Right cardiac atrium (tissue), 5 donors: ENCODE data around the gene TNS4. TPM values are rescaled to one million over a fixed set of nuclear protein-coding genes. Genes with fewer than 3 reads are reported as not detected.
"Not testable (repeated sequence)": the region's sequence is repeated elsewhere in the genome, so short reads cannot be mapped to it uniquely, and the experiment has no call there.

ENCODE experiments used
- ATAC-seq, 2 donors: fragments of 200-7000 bp; cut with Tn5 transposase; one replicate each; pipeline versions ENCODE4 v1.8.0 to v1.9.1; 2020; ENCODE audit warnings: moderate library complexity in 2 of 2, mild to moderate bottlenecking in 1 of 2
- DNase-seq, 3 donors: peaks; one replicate each; pipeline ENCODE4 v3.0.0-alpha.2; 2020
- H3K27ac ChIP-seq: one replicate; pipeline ENCODE4 v1.5.1; 2013; ENCODE audit warnings: mild to moderate bottlenecking, low read length, control low read depth, moderate library complexity
- H3K27me3 ChIP-seq: one replicate; pipeline ENCODE4 v1.6.1; 2013; ENCODE audit not compliant: control insufficient read depth, insufficient read depth
- H3K4me1 ChIP-seq: one replicate; pipeline ENCODE4 v1.6.1; 2013; ENCODE audit warnings: low read length; ENCODE audit not compliant: control insufficient read depth, insufficient read depth
- H3K4me3 ChIP-seq: one replicate; pipeline ENCODE4 v1.5.1; 2013; ENCODE audit warnings: low read length, control low read depth
- H3K9me3 ChIP-seq: one replicate; pipeline ENCODE4 v1.6.1; 2013; ENCODE audit warnings: low read length; ENCODE audit not compliant: control insufficient read depth
- WGBS: extraction: QIAGEN DNeasy Blood & Tissue Kit; methylation state at CpG from one replicate; pipeline ENCODE4 v1.1.7; 2013; 5-methylcytosine and 5-hydroxymethylcytosine counted together
- intact Hi-C, 4 donors: fragments of 100-400 bp; cut with DNase I; formaldehyde crosslinking; loops; one replicate each; pipeline versions ENCODE4 v1.11.0 to v1.14.0; 2022 to 2023
- long read RNA-seq, 4 donors: library from polyadenylated mRNA; unstranded; transcript quantifications; one replicate each; pipeline ENCODE4 v2.0.0, GENCODE V29; 2020 to 2021
- polyA plus RNA-seq: library from polyadenylated mRNA; stranded (reverse); fragments of 200-250 nt; gene quantifications from one replicate; pipeline ENCODE4 v1.2.3, GENCODE V29; 2013
- total RNA-seq, 4 donors: library from RNA; stranded (reverse); fragmentation: NEBNext Ultra II Directional; extraction: Animal tissue kit (Norgen Biotek cat#: 25700); gene quantifications; one replicate each; pipeline ENCODE4 v1.2.1, GENCODE V29; 2021
- donor health status: healthy with polysubstance abuse.
- donor health status: DM: no; HTN: yes; CAD: no.
- donor health status: DM: no; HTN: no; CAD: no.
- donor health status: DM: no; HTN: yes; CAD: no; lungs with severe emphysema.
- donor health status: DM: yes; HTN: yes; CAD: no.

TNS4 gene
- total RNA-seq, result under 1 TPM in 1 of 4 donors, not detected in 3; 0.14 TPM
- not detected for polyA plus RNA-seq
- long read RNA-seq, donor 1, result 0 reads
- long read RNA-seq, donor 2, result 0 reads
- long read RNA-seq, donor 3, partial matches to known transcripts, result 0 of 1 reads
- long read RNA-seq, donor 3, other reads (novel, unspliced or antisense), result 1 of 1 reads
- long read RNA-seq, donor 4, result 0 reads

- ATAC-seq (no peak), DNase-seq (peak in 1 of 3 donors; percentile 36)
- Histone ChIP-seq H3K4me3 (no peak within 1 kb of the TSS), H3K27ac (no peak within 1 kb of the TSS), H3K27me3 (no peaks in the 10 kb centered on the region), H3K4me1 (peaks cover 9% of the 10 kb centered on the region), H3K9me3 (no peaks in the 10 kb centered on the region)
- intact Hi-C loops, result no loop called here
- WGBS, result 85% methylated on average over 7 of the region's 7 CpGs
Observed at GRCh38 chr17:40501499-40501911, at the start of gene TNS4. Gene TNS4 (minus strand): TSS chr17:40501623. CDS start chr17:40496425, 5,198 bp downstream.

GRCh38 chr17:40550608-40551007, 49.2 kb upstream of the TNS4 start:
- Histone ChIP-seq H3K9me3 (no peaks in the 10 kb centered on the region), H3K27ac (peak overlapping the region; percentile 60), H3K4me3 (no peak overlapping the region), H3K27me3 (no peaks in the 10 kb centered on the region), H3K4me1 (peaks cover 57% of the 10 kb centered on the region)
- ATAC-seq (peak; percentile 13 to 41), DNase-seq (peak; percentile 72 to 78 (median 73))
- intact Hi-C loops, result no loop called here
- WGBS, result 63% methylated on average over 8 of the region's 8 CpGs

- Histone ChIP-seq H3K4me3 (no peak overlapping the region), H3K4me1 (peaks cover 44% of the 10 kb centered on the region), H3K27ac (peak overlapping the region; percentile 60), H3K27me3 (no peaks in the 10 kb centered on the region), H3K9me3 (no peaks in the 10 kb centered on the region)
- DNase-seq, result peak in 1 of 3 donors; percentile 70
- ATAC-seq, result peak; percentile 7 to 32
- WGBS, result 58% methylated on average over 9 of the region's 9 CpGs
- intact Hi-C loops, result no loop called here
Observed at GRCh38 chr17:40548982-40549685, 47.7 kb upstream of the TNS4 start.

GRCh38 chr17:40548491-40548981, 47.1 kb upstream of the TNS4 start:
- DNase-seq, result no peak
- H3K4me3 ChIP-seq, result no peak overlapping the region
- no peak for ATAC-seq
- peak overlapping the region; percentile 60 for H3K27ac ChIP-seq
- WGBS, result 93% methylated on average over 9 of the region's 9 CpGs
- H3K27me3 ChIP-seq, result no peaks in the 10 kb centered on the region
- peaks cover 45% of the 10 kb centered on the region for H3K4me1 ChIP-seq
- H3K9me3 ChIP-seq, result no peaks in the 10 kb centered on the region
- intact Hi-C loops, result no loop called here

- intact Hi-C loops, result no loop called here
- ATAC-seq, result no peak
- 81% methylated on average over 2 of the region's 2 CpGs for WGBS
- peaks cover 44% of the 10 kb centered on the region for H3K4me1 ChIP-seq
- no peak overlapping the region for H3K27ac ChIP-seq
- no peaks in the 10 kb centered on the region for H3K27me3 ChIP-seq
- H3K9me3 ChIP-seq, result no peaks in the 10 kb centered on the region
- H3K4me3 ChIP-seq, result no peak overlapping the region
- DNase-seq, result no peak
Observed at GRCh38 chr17:40547785-40548478, 46.5 kb upstream of the TNS4 start.

- Histone ChIP-seq H3K27me3 (no peaks in the 10 kb centered on the region), H3K27ac (no peak overlapping the region), H3K4me1 (peaks cover 39% of the 10 kb centered on the region), H3K4me3 (no peak overlapping the region), H3K9me3 (no peaks in the 10 kb centered on the region)
- peak in 1 of 3 donors; percentile 17 for DNase-seq
- ATAC-seq, result no peak
- intact Hi-C loops, result no loop called here
- 72% methylated on average over 11 of the region's 11 CpGs for WGBS
Observed at GRCh38 chr17:40547079-40547784, 45.8 kb upstream of the TNS4 start.

GRCh38 chr17:40546497-40546896, 45.1 kb upstream of the TNS4 start:
- H3K4me3 ChIP-seq, H3K27ac ChIP-seq, ATAC-seq, H3K9me3 ChIP-seq, H3K27me3 ChIP-seq, intact Hi-C loops, DNase-seq: not testable (repeated sequence)
- peaks cover 39% of the 10 kb centered on the region for H3K4me1 ChIP-seq
- WGBS, result 93% methylated on average over 4 of the region's 4 CpGs

- intact Hi-C loops, result no loop called here
- Histone ChIP-seq H3K27me3 (no peaks in the 10 kb centered on the region), H3K27ac (no peak overlapping the region), H3K4me3 (no peak overlapping the region), H3K4me1 (peaks cover 40% of the 10 kb centered on the region), H3K9me3 (no peaks in the 10 kb centered on the region)
- no peak for ATAC-seq
- DNase-seq, result no peak
- WGBS, result 96% methylated on average over 11 of the region's 11 CpGs
Observed at GRCh38 chr17:40545660-40546059, 44.2 kb upstream of the TNS4 start.

- peak; percentile 93 to 94 for ATAC-seq
- intact Hi-C loops, result no loop called here
- Histone ChIP-seq H3K27me3 (no peaks in the 10 kb centered on the region), H3K9me3 (no peaks in the 10 kb centered on the region), H3K27ac (peak overlapping the region; percentile 96), H3K4me1 (peaks cover 39% of the 10 kb centered on the region), H3K4me3 (no peak overlapping the region)
- WGBS, result 35% methylated on average over 14 of the region's 14 CpGs
- peak; percentile 92 to 94 (median 93) for DNase-seq
Observed at GRCh38 chr17:40542558-40543411, 41.4 kb upstream of the TNS4 start.
